Right atrium auricular region (tissue), 2 donors: ENCODE data around the gene RSU1. TPM values are rescaled to one million over a fixed set of nuclear protein-coding genes. Genes with fewer than 3 reads are reported as not detected.

ENCODE experiments used
- DNase-seq: peaks from one replicate; pipeline ENCODE4 v3.0.0-alpha.2; 2019; ENCODE audit warnings: low spot score
- H3K27ac ChIP-seq, 2 donors: fragments of 200-600 bp; sonication (generic); 1 replicate in 1 of 2; 2 replicates in 1 of 2; pipeline ENCODE4 v1.5.1; 2016 to 2019
- H3K27me3 ChIP-seq, 2 donors: fragments of 200-600 bp; sonication (generic); one replicate each; pipeline versions ENCODE4 v1.5.1 to v1.6.0; 2017 to 2019
- H3K36me3 ChIP-seq: fragments of 200-600 bp; sonication (generic); one replicate; pipeline ENCODE4 v1.5.1; 2016
- H3K4me1 ChIP-seq, 2 donors: fragments of 200-600 bp; sonication (generic); one replicate each; pipeline versions ENCODE4 v1.5.1 to v1.6.0; 2017 to 2019
- H3K4me3 ChIP-seq, 2 donors: fragments of 200-600 bp; sonication (generic); 1 replicate in 1 of 2; 2 replicates in 1 of 2; pipeline ENCODE4 v1.5.1; 2017 to 2019; ENCODE audit warnings: mild to moderate bottlenecking in 1 of 2, moderate library complexity in 1 of 2
- H3K9me3 ChIP-seq, 2 donors: fragments of 200-600 bp; sonication (generic); one replicate each; pipeline ENCODE4 v1.5.1; 2019
- total RNA-seq, 2 donors: library from RNA; depleted of rRNA; stranded (reverse); fragments of >200 nt; gene quantifications; one replicate each; pipeline ENCODE4 v1.1.0, GENCODE V29; 2016
- TF ChIP-seq, protein P1 (sequence below), 2 donors: fragments of 200-600 bp; sonication (generic); IDR thresholded peaks; one replicate each; pipeline ENCODE4 v1.5.1; 2019; ENCODE audit warnings: antibody characterized with exemption in 2 of 2

The RSU1 gene
- total RNA-seq, 2 donors from 2014 or later: 40.3 to 45.4 TPM

DNA sequence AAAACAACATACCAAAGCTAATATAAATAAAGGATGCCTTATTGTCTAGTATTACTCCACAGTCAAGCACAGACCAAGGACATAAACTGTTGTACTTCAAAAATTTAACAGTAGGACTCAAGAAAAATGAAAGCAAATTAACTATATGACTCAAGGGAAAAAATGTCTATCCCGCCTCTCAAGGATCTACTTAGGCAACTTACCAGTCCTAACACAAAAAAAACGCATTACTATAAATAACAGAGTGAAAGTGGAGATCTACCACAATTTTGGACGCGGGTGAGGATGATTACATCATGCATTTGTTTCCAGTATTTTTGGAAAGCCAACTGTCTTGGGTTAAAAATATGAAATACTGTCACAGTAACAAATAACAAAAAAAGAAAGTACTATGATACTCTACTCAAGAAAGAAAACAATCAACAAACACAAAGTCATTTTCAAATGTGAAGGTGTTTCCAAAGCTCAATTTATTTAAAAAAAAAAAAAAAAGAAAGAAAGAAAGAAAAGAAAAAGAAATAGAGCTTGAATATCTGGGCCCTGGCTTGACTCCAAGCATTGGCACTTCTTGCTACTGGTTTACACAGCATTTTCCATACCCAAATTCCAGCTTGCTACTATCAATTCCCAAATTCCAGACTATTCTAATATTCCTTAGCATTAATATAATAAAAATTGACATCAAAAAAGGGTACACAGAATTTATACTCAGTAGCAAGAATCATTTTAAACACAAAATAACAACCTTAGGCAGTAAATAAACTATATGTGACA lies 99.4 kb downstream of the RSU1 start:
- Histone ChIP-seq H3K9me3 (peaks cover 0 to 12% of the 10 kb centered on the region in 2 donors), H3K4me3 (no peak overlapping the region), H3K27ac (no peak overlapping the region), H3K36me3 (no peaks in the 10 kb centered on the region), H3K27me3 (no peaks in the 10 kb centered on the region), H3K4me1 (no peaks in the 10 kb centered on the region)
- DNase-seq: no peak
- TF ChIP-seq, protein P1, sequence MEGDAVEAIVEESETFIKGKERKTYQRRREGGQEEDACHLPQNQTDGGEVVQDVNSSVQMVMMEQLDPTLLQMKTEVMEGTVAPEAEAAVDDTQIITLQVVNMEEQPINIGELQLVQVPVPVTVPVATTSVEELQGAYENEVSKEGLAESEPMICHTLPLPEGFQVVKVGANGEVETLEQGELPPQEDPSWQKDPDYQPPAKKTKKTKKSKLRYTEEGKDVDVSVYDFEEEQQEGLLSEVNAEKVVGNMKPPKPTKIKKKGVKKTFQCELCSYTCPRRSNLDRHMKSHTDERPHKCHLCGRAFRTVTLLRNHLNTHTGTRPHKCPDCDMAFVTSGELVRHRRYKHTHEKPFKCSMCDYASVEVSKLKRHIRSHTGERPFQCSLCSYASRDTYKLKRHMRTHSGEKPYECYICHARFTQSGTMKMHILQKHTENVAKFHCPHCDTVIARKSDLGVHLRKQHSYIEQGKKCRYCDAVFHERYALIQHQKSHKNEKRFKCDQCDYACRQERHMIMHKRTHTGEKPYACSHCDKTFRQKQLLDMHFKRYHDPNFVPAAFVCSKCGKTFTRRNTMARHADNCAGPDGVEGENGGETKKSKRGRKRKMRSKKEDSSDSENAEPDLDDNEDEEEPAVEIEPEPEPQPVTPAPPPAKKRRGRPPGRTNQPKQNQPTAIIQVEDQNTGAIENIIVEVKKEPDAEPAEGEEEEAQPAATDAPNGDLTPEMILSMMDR (IDR thresholded peaks at IDR 0.05): no peak

- TF ChIP-seq, protein P1 (IDR thresholded peaks at IDR 0.05): no peak
- H3K27me3 ChIP-seq: no peaks in the 10 kb centered on the region
- no peak overlapping the region for H3K4me3 ChIP-seq
- DNase-seq: no peak
- H3K36me3 ChIP-seq: no peaks in the 10 kb centered on the region
- peaks cover 0 to 16% of the 10 kb centered on the region in 2 donors for H3K9me3 ChIP-seq
- no peaks in the 10 kb centered on the region for H3K4me1 ChIP-seq
- H3K27ac ChIP-seq: no peak overlapping the region
These were observed 101.2 kb downstream of the RSU1 start for GRCh38 chr10:16716051-16716450.

DNA sequence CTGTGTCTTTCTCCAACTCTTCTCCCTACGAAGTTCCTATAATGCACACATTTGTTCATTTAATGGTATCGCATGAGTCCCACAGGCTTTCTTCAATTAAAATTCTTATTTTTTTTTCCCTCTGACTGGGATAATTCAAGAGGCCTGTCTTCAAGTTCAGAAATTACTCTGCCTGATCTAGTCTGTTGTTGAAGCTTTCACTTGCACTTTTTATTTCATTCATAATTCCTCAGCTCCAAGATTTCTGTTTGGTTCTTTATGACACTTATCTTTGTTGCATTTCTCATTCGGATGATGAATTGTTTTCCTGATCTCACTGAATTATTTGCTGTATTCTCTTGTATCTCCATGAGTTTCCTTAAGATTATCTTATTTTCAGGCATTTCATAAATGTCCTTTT lies 103.9 kb downstream of the RSU1 start:
- H3K4me3 ChIP-seq: no peak overlapping the region
- H3K27ac ChIP-seq: no peak overlapping the region
- H3K36me3 ChIP-seq: no peaks in the 10 kb centered on the region
- peaks cover 0 to 16% of the 10 kb centered on the region in 2 donors for H3K9me3 ChIP-seq
- no peaks in the 10 kb centered on the region for H3K4me1 ChIP-seq
- TF ChIP-seq, protein P1 (IDR thresholded peaks at IDR 0.05): no peak
- no peaks in the 10 kb centered on the region for H3K27me3 ChIP-seq
- DNase-seq: no peak

- Histone ChIP-seq H3K27me3 (no peaks in the 10 kb centered on the region), H3K4me3 (no peak overlapping the region), H3K4me1 (no peaks in the 10 kb centered on the region), H3K36me3 (no peaks in the 10 kb centered on the region), H3K27ac (no peak overlapping the region), H3K9me3 (peaks cover 0 to 16% of the 10 kb centered on the region in 2 donors)
- DNase-seq: no peak
- TF ChIP-seq, protein P1 (IDR thresholded peaks at IDR 0.05): no peak
These were observed 104.3 kb downstream of the RSU1 start for GRCh38 chr10:16712883-16713282.

- Histone ChIP-seq H3K4me3 (no peak overlapping the region), H3K27me3 (no peaks in the 10 kb centered on the region), H3K36me3 (no peaks in the 10 kb centered on the region), H3K9me3 (no peaks in the 10 kb centered on the region), H3K4me1 (no peaks in the 10 kb centered on the region), H3K27ac (no peak overlapping the region)
- TF ChIP-seq, protein P1 (IDR thresholded peaks at IDR 0.05): no peak
- DNase-seq: no peak
These were observed 116.9 kb downstream of the RSU1 start for GRCh38 chr10:16700331-16700730.
